ENCODE data around the gene CCDC85A.

DNA sequence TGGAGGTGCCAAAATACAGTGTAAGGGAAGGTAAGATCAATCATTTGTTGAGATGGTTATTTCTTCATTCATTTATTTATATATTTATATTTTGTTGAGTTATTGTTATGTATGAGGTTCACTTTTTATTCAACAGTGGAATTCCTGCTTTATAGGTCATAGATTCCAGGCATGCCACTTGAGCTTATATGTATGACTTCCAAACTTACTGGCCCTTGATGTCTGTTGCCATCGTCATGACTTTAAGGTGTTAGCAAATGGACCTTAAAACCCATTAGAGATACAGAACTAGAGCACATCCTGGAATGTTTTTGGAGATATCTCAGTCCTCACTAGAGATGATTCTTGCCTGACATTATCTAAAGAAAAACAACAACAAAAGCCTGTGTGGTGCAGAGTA lies 25.9 kb downstream of the CCDC85A start:
- no peak for TF ChIP-seq POLR2A (IDR thresholded peaks at IDR 0.05; ENCODE audit: control extremely low read depth in 1 of 2, low read depth in 2 of 2, low read length in 2 of 2)
- TF ChIP-seq, protein P1, sequence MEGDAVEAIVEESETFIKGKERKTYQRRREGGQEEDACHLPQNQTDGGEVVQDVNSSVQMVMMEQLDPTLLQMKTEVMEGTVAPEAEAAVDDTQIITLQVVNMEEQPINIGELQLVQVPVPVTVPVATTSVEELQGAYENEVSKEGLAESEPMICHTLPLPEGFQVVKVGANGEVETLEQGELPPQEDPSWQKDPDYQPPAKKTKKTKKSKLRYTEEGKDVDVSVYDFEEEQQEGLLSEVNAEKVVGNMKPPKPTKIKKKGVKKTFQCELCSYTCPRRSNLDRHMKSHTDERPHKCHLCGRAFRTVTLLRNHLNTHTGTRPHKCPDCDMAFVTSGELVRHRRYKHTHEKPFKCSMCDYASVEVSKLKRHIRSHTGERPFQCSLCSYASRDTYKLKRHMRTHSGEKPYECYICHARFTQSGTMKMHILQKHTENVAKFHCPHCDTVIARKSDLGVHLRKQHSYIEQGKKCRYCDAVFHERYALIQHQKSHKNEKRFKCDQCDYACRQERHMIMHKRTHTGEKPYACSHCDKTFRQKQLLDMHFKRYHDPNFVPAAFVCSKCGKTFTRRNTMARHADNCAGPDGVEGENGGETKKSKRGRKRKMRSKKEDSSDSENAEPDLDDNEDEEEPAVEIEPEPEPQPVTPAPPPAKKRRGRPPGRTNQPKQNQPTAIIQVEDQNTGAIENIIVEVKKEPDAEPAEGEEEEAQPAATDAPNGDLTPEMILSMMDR (IDR thresholded peaks at IDR 0.05; ENCODE audit: control extremely low read depth in 1 of 3, insufficient read depth in 1 of 3, low read depth in 1 of 3, low read length in 3 of 3) = no peak
- no peak for TF ChIP-seq BCL11A (IDR thresholded peaks at IDR 0.05; ENCODE audit: low read depth in 2 of 2, low read length in 2 of 2)
- TF ChIP-seq SRF (IDR thresholded peaks at IDR 0.05; ENCODE audit: low read depth, low read length) = no peak
- TF ChIP-seq RBBP5 (IDR thresholded peaks at IDR 0.05; ENCODE audit: borderline replicate concordance, low read depth, low read length) = no peak
- TF ChIP-seq EZH2 (IDR thresholded peaks at IDR 0.05; ENCODE audit: low read depth, low read length, severe bottlenecking) = no peak
- TF ChIP-seq EP300 (IDR thresholded peaks at IDR 0.05; ENCODE audit: borderline replicate concordance in 1 of 2, low read depth in 2 of 2, low read length in 2 of 2) = no peak
- TF ChIP-seq, protein P2, sequence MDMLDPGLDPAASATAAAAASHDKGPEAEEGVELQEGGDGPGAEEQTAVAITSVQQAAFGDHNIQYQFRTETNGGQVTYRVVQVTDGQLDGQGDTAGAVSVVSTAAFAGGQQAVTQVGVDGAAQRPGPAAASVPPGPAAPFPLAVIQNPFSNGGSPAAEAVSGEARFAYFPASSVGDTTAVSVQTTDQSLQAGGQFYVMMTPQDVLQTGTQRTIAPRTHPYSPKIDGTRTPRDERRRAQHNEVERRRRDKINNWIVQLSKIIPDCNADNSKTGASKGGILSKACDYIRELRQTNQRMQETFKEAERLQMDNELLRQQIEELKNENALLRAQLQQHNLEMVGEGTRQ (IDR thresholded peaks at IDR 0.05; ENCODE audit: low read length) = no peak
- no peak for TF ChIP-seq EGR1 (IDR thresholded peaks at IDR 0.05; ENCODE audit: borderline replicate concordance, low read depth, low read length)
- TF ChIP-seq POLR2AphosphoS5 (IDR thresholded peaks at IDR 0.05; ENCODE audit: low read depth, low read length) = no peak

Measured in H1 (cell line).